PC-3 (cell line): ENCODE measurements around the gene KIAA0930. TPM values are rescaled to one million over a fixed set of nuclear protein-coding genes. Genes with fewer than 3 reads are reported as not detected.

Experiments used
- ATAC-seq: fragments of 200-7000 bp; cut with Tn5 transposase; 2 replicates; pipeline ENCODE4 v1.9.1; 2020; ENCODE audit warnings: mild to moderate bottlenecking, moderate library complexity
- BruUV-seq: library from RNA; stranded (reverse); fragments of 400-500 nt; replicated peaks from 2 replicates; lab custom pipeline; 2021; lab: Mats Ljungman, UMichigan
- CTCF ChIA-PET: fragments of 300-600 bp; sonication (Branson Sonifier 250); formaldehyde crosslinking; loops from one replicate; lab custom pipeline; 2022; ENCODE audit warnings: antibody characterized with exemption; lab: Charles Lee
- POLR2A ChIA-PET: fragments of 300-600 bp; sonication (Branson Sonifier 250); formaldehyde crosslinking; loops from one replicate; lab custom pipeline; 2022; ENCODE audit warnings: antibody characterized with exemption; ENCODE audit not compliant: unreplicated experiment; lab: Charles Lee
- DNase-seq: peaks from one replicate; pipeline ENCODE4 v3.0.0-alpha.2; 2015
- H2AFZ ChIP-seq: fragments of 300-600 bp; sonication (generic); 2 replicates; pipeline ENCODE4 v1.6.0; 2016; ENCODE audit warnings: antibody characterized with exemption, low read length
- H3F3A ChIP-seq: fragments of 300-600 bp; sonication (generic); one replicate; pipeline ENCODE4 v1.6.0; 2017; ENCODE audit warnings: antibody characterized with exemption, low read length, control low read depth, mild to moderate bottlenecking; ENCODE audit not compliant: unreplicated experiment
- H3K27ac ChIP-seq: fragments of 300-600 bp; sonication (generic); 2 replicates; pipeline ENCODE4 v1.5.1; 2016; ENCODE audit warnings: mild to moderate bottlenecking, low read length
- H3K27me3 ChIP-seq: fragments of 300-600 bp; sonication (generic); 2 replicates; pipeline ENCODE4 v1.6.1; 2016; ENCODE audit warnings: low read length, mixed read lengths
- H3K36me3 ChIP-seq: fragments of 300-600 bp; sonication (generic); 2 replicates; pipeline ENCODE4 v1.6.1; 2016; ENCODE audit warnings: low read depth, mixed run types, low read length, mixed read lengths
- H3K4me1 ChIP-seq: fragments of 300-600 bp; sonication (generic); 2 replicates; pipeline ENCODE4 v1.5.1; 2016; ENCODE audit warnings: low read length; ENCODE audit not compliant: insufficient read depth
- H3K4me2 ChIP-seq: fragments of 300-600 bp; sonication (generic); 2 replicates; pipeline ENCODE4 v1.6.0; 2016; ENCODE audit warnings: low read length
- H3K4me3 ChIP-seq: fragments of 300-600 bp; sonication (generic); 2 replicates; pipeline ENCODE4 v1.5.1; 2016; ENCODE audit warnings: mild to moderate bottlenecking, low read length, mixed read lengths
- H3K79me2 ChIP-seq: fragments of 300-600 bp; sonication (generic); 2 replicates; pipeline ENCODE4 v1.6.1; 2017; ENCODE audit warnings: low read length, mixed read lengths
- H3K9ac ChIP-seq: fragments of 300-600 bp; sonication (generic); 2 replicates; pipeline ENCODE4 v1.6.0; 2016; ENCODE audit warnings: mild to moderate bottlenecking, low read length
- H3K9me2 ChIP-seq: fragments of 300-600 bp; sonication (generic); replicated peaks from 2 replicates; pipeline ENCODE4 v1.6.1; 2016; ENCODE audit warnings: mixed run types, low read length, mixed read lengths
- H3K9me3 ChIP-seq: fragments of 300-600 bp; sonication (generic); 2 replicates; pipeline ENCODE4 v1.6.1; 2016; ENCODE audit warnings: low read length, mixed read lengths
- H4K20me1 ChIP-seq: fragments of 300-600 bp; sonication (generic); 2 replicates; pipeline ENCODE4 v1.6.1; 2016; ENCODE audit warnings: low read length, mixed read lengths
- EZH2 ChIP-seq: fragments of 300-600 bp; sonication (generic); IDR thresholded peaks from one replicate; pipeline ENCODE4 v1.6.1; 2017; ENCODE audit warnings: antibody characterized with exemption, mild to moderate bottlenecking, low read length; ENCODE audit not compliant: unreplicated experiment
- EZH2phosphoT487 ChIP-seq: fragments of 300-600 bp; sonication (generic); IDR thresholded peaks from 2 replicates; pipeline ENCODE4 v1.6.1; 2018; ENCODE audit warnings: mild to moderate bottlenecking, antibody characterized with exemption, low read length, borderline replicate concordance
- intact Hi-C: fragments of 100-400 bp; cut with micrococcal nuclease; formaldehyde crosslinking; loops from 2 replicates; pipeline ENCODE4 v1.9.0; 2023
- total RNA-seq: library from RNA; depleted of rRNA; stranded (reverse); fragments of >200 nt; gene quantifications from 2 replicates; pipeline ENCODE4 v1.2.3, GENCODE V29; 2014
- TF ChIP-seq, protein P1 (sequence below): fragments of 300-600 bp; sonication (generic); conservative IDR thresholded peaks from 2 replicates; pipeline ENCODE4 v1.5.1; 2017; ENCODE audit warnings: antibody characterized with exemption, low read depth, mild to moderate bottlenecking, low read length

Gene KIAA0930
- total RNA-seq, 1 experiment from 2014 or later, result 29.8 TPM

DNA sequence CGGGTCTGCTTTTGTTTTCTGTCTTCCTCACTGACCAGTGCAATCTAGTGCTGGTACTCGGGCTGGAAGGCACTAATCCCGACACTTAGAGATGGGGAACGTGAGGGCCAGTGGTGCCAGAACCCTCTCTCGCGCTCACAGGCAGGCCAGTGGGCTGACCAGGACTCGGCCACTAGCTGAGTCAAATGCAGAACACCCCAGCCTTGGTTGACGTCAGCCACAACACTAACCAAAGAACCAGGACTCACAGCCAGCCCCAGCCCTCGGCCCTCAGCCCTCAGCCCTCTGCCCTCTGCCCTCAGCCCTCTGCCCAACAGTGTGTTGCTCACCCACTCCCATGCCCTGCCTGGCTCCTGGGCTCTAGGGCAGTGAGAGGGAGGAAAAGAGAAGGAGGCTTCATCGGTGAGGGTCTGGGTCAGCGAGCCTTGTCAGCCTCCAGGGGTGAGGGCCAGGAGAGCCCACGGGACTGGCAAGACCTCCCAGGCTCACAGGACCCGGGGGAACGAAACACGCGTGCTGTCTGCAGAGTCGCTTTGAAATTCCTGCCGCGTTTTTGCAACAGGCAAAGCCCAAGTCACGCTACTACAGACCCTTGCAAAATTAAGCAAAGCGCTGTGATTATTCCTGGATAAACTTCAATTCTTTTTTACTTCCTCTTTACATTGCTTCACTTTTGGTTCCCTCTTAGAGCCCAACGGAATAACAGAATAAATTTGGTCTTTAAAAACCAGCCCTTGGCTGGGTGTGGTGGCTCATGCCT lies 27.5 kb downstream of the KIAA0930 start:
- H3K9me2 ChIP-seq, result no peaks in the 10 kb centered on the region
- no peaks in the 10 kb centered on the region for H3F3A ChIP-seq
- peaks cover 13% of the 10 kb centered on the region for H3K4me1 ChIP-seq
- H3K36me3 ChIP-seq, result no peaks in the 10 kb centered on the region
- BruUV-seq, result no TSS peak
- POLR2A ChIA-PET, result no interaction called here
- no peaks in the 10 kb centered on the region for H3K9me3 ChIP-seq
- H3K4me2 ChIP-seq, result no peak overlapping the region
- no peak overlapping the region for H3K9ac ChIP-seq
- intact Hi-C loops, result no loop called here
- H2AFZ ChIP-seq, result no peak overlapping the region
- ATAC-seq, result no peak
- TF ChIP-seq EZH2 (no peak), EZH2phosphoT487 (no peak)
- TF ChIP-seq, protein P1, sequence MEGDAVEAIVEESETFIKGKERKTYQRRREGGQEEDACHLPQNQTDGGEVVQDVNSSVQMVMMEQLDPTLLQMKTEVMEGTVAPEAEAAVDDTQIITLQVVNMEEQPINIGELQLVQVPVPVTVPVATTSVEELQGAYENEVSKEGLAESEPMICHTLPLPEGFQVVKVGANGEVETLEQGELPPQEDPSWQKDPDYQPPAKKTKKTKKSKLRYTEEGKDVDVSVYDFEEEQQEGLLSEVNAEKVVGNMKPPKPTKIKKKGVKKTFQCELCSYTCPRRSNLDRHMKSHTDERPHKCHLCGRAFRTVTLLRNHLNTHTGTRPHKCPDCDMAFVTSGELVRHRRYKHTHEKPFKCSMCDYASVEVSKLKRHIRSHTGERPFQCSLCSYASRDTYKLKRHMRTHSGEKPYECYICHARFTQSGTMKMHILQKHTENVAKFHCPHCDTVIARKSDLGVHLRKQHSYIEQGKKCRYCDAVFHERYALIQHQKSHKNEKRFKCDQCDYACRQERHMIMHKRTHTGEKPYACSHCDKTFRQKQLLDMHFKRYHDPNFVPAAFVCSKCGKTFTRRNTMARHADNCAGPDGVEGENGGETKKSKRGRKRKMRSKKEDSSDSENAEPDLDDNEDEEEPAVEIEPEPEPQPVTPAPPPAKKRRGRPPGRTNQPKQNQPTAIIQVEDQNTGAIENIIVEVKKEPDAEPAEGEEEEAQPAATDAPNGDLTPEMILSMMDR, result no peak
- no peak overlapping the region for H3K4me3 ChIP-seq
- no peaks in the 10 kb centered on the region for H3K79me2 ChIP-seq
- no peaks in the 10 kb centered on the region for H3K27me3 ChIP-seq
- CTCF ChIA-PET, result no interaction called here
- no peak for DNase-seq
- no peaks in the 10 kb centered on the region for H4K20me1 ChIP-seq
- H3K27ac ChIP-seq, result no peak overlapping the region

- H3K79me2 ChIP-seq, result no peaks in the 10 kb centered on the region
- intact Hi-C loops, result no loop called here
- no TSS peak for BruUV-seq
- no peaks in the 10 kb centered on the region for H4K20me1 ChIP-seq
- ChIA-PET POLR2A (no interaction called here), CTCF (no interaction called here)
- H3K27me3 ChIP-seq, result no peaks in the 10 kb centered on the region
- H3K4me3 ChIP-seq, result no peak overlapping the region
- H3K27ac ChIP-seq, result no peak overlapping the region
- H3K4me1 ChIP-seq, result peaks cover 19% of the 10 kb centered on the region
- H3K36me3 ChIP-seq, result no peaks in the 10 kb centered on the region
- DNase-seq (no peak), ATAC-seq (no peak)
- no peak overlapping the region for H2AFZ ChIP-seq
- no peaks in the 10 kb centered on the region for H3K9me3 ChIP-seq
- no peak for TF ChIP-seq EZH2
- no peak for TF ChIP-seq EZH2phosphoT487
- TF ChIP-seq, protein P1, result no peak
- no peak overlapping the region for H3K4me2 ChIP-seq
- H3K9me2 ChIP-seq, result no peaks in the 10 kb centered on the region
- no peaks in the 10 kb centered on the region for H3F3A ChIP-seq
- no peak overlapping the region for H3K9ac ChIP-seq
Observed at GRCh38 chr22:45212306-45212709, 28.4 kb downstream of the KIAA0930 start.

- intact Hi-C loops, result no loop called here
- H3K4me1 ChIP-seq, result peaks cover 19% of the 10 kb centered on the region
- no peak overlapping the region for H3K4me3 ChIP-seq
- no peak for ATAC-seq
- TF ChIP-seq EZH2 (no peak), EZH2phosphoT487 (no peak)
- TF ChIP-seq, protein P1, result no peak
- no peaks in the 10 kb centered on the region for H3K9me3 ChIP-seq
- no peak for DNase-seq
- BruUV-seq, result no TSS peak
- no peak overlapping the region for H3K4me2 ChIP-seq
- H2AFZ ChIP-seq, result no peak overlapping the region
- CTCF ChIA-PET, result no interaction called here
- POLR2A ChIA-PET, result no interaction called here
- no peaks in the 10 kb centered on the region for H3K36me3 ChIP-seq
- no peaks in the 10 kb centered on the region for H3K27me3 ChIP-seq
- no peaks in the 10 kb centered on the region for H3K9me2 ChIP-seq
- no peak overlapping the region for H3K27ac ChIP-seq
- H4K20me1 ChIP-seq, result no peaks in the 10 kb centered on the region
- no peaks in the 10 kb centered on the region for H3K79me2 ChIP-seq
- no peak overlapping the region for H3K9ac ChIP-seq
- no peaks in the 10 kb centered on the region for H3F3A ChIP-seq
Observed at GRCh38 chr22:45211848-45212247, 28.8 kb downstream of the KIAA0930 start.
